WTC11 (cell line): Measurements from ENCODE around the gene OPCML. TPM values are rescaled to one million over a fixed set of nuclear protein-coding genes. Genes with fewer than 3 reads are reported as not detected.

ENCODE experiments used
- ATAC-seq: fragments of 200-7000 bp; cut with Tn5 transposase; 2 replicates; pipeline ENCODE4 v1.10.0; 2021; ENCODE audit warnings: mild to moderate bottlenecking, moderate library complexity
- CTCF ChIA-PET: fragments of 300-600 bp; sonication (Branson Sonifier 250); formaldehyde crosslinking; loops from one replicate; lab custom pipeline; 2021; ENCODE audit warnings: antibody characterized with exemption; lab: Charles Lee
- POLR2A ChIA-PET: fragments of 350-600 bp; sonication (Branson Sonifier 250); formaldehyde crosslinking; loops from one replicate; lab custom pipeline; 2021; ENCODE audit warnings: antibody characterized with exemption; lab: Charles Lee
- DNase-seq: peaks from one replicate; pipeline ENCODE4 v3.0.0; 2021; ENCODE audit warnings: low spot score
- H3K27ac Mint-ChIP-seq: 2 replicates; pipeline ENCODE4 v1.8.0; 2021; ENCODE audit warnings: mixed read lengths
- H3K27me3 Mint-ChIP-seq: 2 replicates; pipeline ENCODE4 v1.8.0; 2021; ENCODE audit warnings: low read depth, mild to moderate bottlenecking, moderate library complexity, mixed read lengths
- H3K36me3 Mint-ChIP-seq: 2 replicates; pipeline ENCODE4 v1.8.0; 2021; ENCODE audit warnings: mixed read lengths
- H3K4me1 Mint-ChIP-seq: 2 replicates; pipeline ENCODE4 v1.8.0; 2022; ENCODE audit warnings: mixed read lengths
- H3K4me3 Mint-ChIP-seq: 2 replicates; pipeline ENCODE4 v1.8.0; 2021; ENCODE audit warnings: mild to moderate bottlenecking, moderate library complexity, mixed read lengths
- H3K9me3 Mint-ChIP-seq: 2 replicates; pipeline ENCODE4 v1.8.0; 2021; ENCODE audit warnings: mixed read lengths
- CBFB ChIP-seq: sonication (generic); formaldehyde crosslinking; IDR thresholded peaks from 2 replicates; pipeline ENCODE4 v1.8.1; 2022; ENCODE audit warnings: mild to moderate bottlenecking, low read depth, missing genetic modification reagents
- GRHL2 ChIP-seq: fragments of 250-450 bp; sonication (Bioruptor Pico); IDR thresholded peaks from 2 replicates; pipeline ENCODE4 v1.8.0; 2022; ENCODE audit warnings: mild to moderate bottlenecking, moderate library complexity; ENCODE audit not compliant: insufficient replicate concordance, severe bottlenecking
- HMGA2 ChIP-seq: fragments of 250-450 bp; sonication (Bioruptor Pico); IDR thresholded peaks from 2 replicates; pipeline ENCODE4 v1.4.0; 2021; ENCODE audit warnings: mild to moderate bottlenecking, moderate library complexity
- MYBL2 ChIP-seq: sonication (generic); formaldehyde crosslinking; IDR thresholded peaks from 2 replicates; pipeline ENCODE4 v1.8.1; 2023; ENCODE audit warnings: mild to moderate bottlenecking, moderate library complexity, missing genetic modification reagents
- NFATC4 ChIP-seq: fragments of 250-450 bp; sonication (Bioruptor Pico); IDR thresholded peaks from 2 replicates; pipeline ENCODE4 v1.9.0; 2021; ENCODE audit warnings: mild to moderate bottlenecking
- SOX15 ChIP-seq: fragments of 250-450 bp; sonication (Bioruptor Pico); IDR thresholded peaks from 2 replicates; pipeline ENCODE4 v1.9.0; 2021; ENCODE audit warnings: mild to moderate bottlenecking
- TCF7 ChIP-seq: sonication (generic); formaldehyde crosslinking; IDR thresholded peaks from 2 replicates; pipeline ENCODE4 v1.8.0; 2022; ENCODE audit warnings: mild to moderate bottlenecking, low read depth, missing genetic modification reagents, moderate library complexity
- ZNF263 ChIP-seq: sonication (generic); formaldehyde crosslinking; IDR thresholded peaks from 2 replicates; pipeline ENCODE4 v1.8.1; 2022; ENCODE audit warnings: low read depth, mild to moderate bottlenecking, moderate library complexity, missing genetic modification reagents
- ZNF425 ChIP-seq: fragments of 250-450 bp; sonication (Bioruptor Pico); conservative IDR thresholded peaks from 2 replicates; pipeline ENCODE4 v1.9.0; 2021; ENCODE audit warnings: mild to moderate bottlenecking
- total RNA-seq: library from RNA; stranded (reverse); gene quantifications from 3 replicates; pipeline ENCODE4 v1.2.3, GENCODE V29; 2021
- TF ChIP-seq, protein P1 (sequence below): sonication (generic); formaldehyde crosslinking; IDR thresholded peaks from 2 replicates; pipeline ENCODE4 v1.8.0; 2022; ENCODE audit warnings: mild to moderate bottlenecking, missing genetic modification reagents
- TF ChIP-seq, protein P2 (sequence below): sonication (generic); formaldehyde crosslinking; IDR thresholded peaks from 2 replicates; pipeline ENCODE4 v1.8.1; 2023; ENCODE audit warnings: mild to moderate bottlenecking, missing genetic modification reagents
- TF ChIP-seq, protein P3 (sequence below): sonication (generic); formaldehyde crosslinking; IDR thresholded peaks from 2 replicates; pipeline ENCODE4 v1.8.0; 2023; ENCODE audit warnings: missing genetic modification reagents, mild to moderate bottlenecking, borderline replicate concordance
- TF ChIP-seq, protein P4 (sequence below): fragments of 250-450 bp; sonication (Bioruptor Pico); IDR thresholded peaks from 2 replicates; pipeline ENCODE4 v1.9.0; 2021; ENCODE audit warnings: mild to moderate bottlenecking, borderline replicate concordance
- TF ChIP-seq, protein P5 (sequence below): fragments of 250-450 bp; sonication (Bioruptor Pico); IDR thresholded peaks from 2 replicates; pipeline ENCODE4 v2.1.2; 2022; ENCODE audit warnings: mild to moderate bottlenecking, moderate library complexity
- TF ChIP-seq, protein P6 (sequence below): fragments of 250-450 bp; sonication (Bioruptor Pico); IDR thresholded peaks from 2 replicates; pipeline ENCODE4 v1.8.0; 2021; ENCODE audit warnings: mild to moderate bottlenecking
- TF ChIP-seq, protein P7 (sequence below): sonication (generic); formaldehyde crosslinking; IDR thresholded peaks from 2 replicates; pipeline ENCODE4 v1.8.0; 2022; ENCODE audit warnings: missing genetic modification reagents

OPCML gene
- total RNA-seq, 1 experiment from 2014 or later, result 1.5 TPM

GRCh38 chr11:132496341-132496740, 1036.0 kb downstream of the OPCML start:
- Mint-ChIP-seq H3K27ac (no peak overlapping the region), H3K27me3 (no peaks in the 10 kb centered on the region), H3K36me3 (no peaks in the 10 kb centered on the region; the same call in 1 of the 2 replicates), H3K4me1 (peaks cover 24% of the 10 kb centered on the region), H3K4me3 (no peak overlapping the region), H3K9me3 (peaks cover 8% of the 10 kb centered on the region)
- POLR2A ChIA-PET, result no interaction called here
- ATAC-seq (no peak), DNase-seq (no peak)
- CTCF ChIA-PET, result no interaction called here
- TF ChIP-seq HMGA2 (CRISPR knock-in tag) (no peak), ZNF263 (CRISPR knock-in tag) (no peak), ZNF425 (CRISPR knock-in tag) (no peak), MYBL2 (CRISPR knock-in tag) (no peak), GRHL2 (CRISPR knock-in tag) (no peak), TCF7 (no peak), NFATC4 (no peak), SOX15 (CRISPR knock-in tag) (no peak), CBFB (no peak)
- TF ChIP-seq, protein P1, sequence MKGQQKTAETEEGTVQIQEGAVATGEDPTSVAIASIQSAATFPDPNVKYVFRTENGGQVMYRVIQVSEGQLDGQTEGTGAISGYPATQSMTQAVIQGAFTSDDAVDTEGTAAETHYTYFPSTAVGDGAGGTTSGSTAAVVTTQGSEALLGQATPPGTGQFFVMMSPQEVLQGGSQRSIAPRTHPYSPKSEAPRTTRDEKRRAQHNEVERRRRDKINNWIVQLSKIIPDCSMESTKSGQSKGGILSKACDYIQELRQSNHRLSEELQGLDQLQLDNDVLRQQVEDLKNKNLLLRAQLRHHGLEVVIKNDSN (CRISPR knock-in tag), result no peak
- TF ChIP-seq, protein P2, sequence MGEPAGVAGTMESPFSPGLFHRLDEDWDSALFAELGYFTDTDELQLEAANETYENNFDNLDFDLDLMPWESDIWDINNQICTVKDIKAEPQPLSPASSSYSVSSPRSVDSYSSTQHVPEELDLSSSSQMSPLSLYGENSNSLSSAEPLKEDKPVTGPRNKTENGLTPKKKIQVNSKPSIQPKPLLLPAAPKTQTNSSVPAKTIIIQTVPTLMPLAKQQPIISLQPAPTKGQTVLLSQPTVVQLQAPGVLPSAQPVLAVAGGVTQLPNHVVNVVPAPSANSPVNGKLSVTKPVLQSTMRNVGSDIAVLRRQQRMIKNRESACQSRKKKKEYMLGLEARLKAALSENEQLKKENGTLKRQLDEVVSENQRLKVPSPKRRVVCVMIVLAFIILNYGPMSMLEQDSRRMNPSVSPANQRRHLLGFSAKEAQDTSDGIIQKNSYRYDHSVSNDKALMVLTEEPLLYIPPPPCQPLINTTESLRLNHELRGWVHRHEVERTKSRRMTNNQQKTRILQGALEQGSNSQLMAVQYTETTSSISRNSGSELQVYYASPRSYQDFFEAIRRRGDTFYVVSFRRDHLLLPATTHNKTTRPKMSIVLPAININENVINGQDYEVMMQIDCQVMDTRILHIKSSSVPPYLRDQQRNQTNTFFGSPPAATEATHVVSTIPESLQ (CRISPR knock-in tag), result no peak
- TF ChIP-seq, protein P3, sequence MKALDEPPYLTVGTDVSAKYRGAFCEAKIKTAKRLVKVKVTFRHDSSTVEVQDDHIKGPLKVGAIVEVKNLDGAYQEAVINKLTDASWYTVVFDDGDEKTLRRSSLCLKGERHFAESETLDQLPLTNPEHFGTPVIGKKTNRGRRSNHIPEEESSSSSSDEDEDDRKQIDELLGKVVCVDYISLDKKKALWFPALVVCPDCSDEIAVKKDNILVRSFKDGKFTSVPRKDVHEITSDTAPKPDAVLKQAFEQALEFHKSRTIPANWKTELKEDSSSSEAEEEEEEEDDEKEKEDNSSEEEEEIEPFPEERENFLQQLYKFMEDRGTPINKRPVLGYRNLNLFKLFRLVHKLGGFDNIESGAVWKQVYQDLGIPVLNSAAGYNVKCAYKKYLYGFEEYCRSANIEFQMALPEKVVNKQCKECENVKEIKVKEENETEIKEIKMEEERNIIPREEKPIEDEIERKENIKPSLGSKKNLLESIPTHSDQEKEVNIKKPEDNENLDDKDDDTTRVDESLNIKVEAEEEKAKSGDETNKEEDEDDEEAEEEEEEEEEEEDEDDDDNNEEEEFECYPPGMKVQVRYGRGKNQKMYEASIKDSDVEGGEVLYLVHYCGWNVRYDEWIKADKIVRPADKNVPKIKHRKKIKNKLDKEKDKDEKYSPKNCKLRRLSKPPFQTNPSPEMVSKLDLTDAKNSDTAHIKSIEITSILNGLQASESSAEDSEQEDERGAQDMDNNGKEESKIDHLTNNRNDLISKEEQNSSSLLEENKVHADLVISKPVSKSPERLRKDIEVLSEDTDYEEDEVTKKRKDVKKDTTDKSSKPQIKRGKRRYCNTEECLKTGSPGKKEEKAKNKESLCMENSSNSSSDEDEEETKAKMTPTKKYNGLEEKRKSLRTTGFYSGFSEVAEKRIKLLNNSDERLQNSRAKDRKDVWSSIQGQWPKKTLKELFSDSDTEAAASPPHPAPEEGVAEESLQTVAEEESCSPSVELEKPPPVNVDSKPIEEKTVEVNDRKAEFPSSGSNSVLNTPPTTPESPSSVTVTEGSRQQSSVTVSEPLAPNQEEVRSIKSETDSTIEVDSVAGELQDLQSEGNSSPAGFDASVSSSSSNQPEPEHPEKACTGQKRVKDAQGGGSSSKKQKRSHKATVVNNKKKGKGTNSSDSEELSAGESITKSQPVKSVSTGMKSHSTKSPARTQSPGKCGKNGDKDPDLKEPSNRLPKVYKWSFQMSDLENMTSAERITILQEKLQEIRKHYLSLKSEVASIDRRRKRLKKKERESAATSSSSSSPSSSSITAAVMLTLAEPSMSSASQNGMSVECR (CRISPR knock-in tag), result no peak
- TF ChIP-seq, protein P4, sequence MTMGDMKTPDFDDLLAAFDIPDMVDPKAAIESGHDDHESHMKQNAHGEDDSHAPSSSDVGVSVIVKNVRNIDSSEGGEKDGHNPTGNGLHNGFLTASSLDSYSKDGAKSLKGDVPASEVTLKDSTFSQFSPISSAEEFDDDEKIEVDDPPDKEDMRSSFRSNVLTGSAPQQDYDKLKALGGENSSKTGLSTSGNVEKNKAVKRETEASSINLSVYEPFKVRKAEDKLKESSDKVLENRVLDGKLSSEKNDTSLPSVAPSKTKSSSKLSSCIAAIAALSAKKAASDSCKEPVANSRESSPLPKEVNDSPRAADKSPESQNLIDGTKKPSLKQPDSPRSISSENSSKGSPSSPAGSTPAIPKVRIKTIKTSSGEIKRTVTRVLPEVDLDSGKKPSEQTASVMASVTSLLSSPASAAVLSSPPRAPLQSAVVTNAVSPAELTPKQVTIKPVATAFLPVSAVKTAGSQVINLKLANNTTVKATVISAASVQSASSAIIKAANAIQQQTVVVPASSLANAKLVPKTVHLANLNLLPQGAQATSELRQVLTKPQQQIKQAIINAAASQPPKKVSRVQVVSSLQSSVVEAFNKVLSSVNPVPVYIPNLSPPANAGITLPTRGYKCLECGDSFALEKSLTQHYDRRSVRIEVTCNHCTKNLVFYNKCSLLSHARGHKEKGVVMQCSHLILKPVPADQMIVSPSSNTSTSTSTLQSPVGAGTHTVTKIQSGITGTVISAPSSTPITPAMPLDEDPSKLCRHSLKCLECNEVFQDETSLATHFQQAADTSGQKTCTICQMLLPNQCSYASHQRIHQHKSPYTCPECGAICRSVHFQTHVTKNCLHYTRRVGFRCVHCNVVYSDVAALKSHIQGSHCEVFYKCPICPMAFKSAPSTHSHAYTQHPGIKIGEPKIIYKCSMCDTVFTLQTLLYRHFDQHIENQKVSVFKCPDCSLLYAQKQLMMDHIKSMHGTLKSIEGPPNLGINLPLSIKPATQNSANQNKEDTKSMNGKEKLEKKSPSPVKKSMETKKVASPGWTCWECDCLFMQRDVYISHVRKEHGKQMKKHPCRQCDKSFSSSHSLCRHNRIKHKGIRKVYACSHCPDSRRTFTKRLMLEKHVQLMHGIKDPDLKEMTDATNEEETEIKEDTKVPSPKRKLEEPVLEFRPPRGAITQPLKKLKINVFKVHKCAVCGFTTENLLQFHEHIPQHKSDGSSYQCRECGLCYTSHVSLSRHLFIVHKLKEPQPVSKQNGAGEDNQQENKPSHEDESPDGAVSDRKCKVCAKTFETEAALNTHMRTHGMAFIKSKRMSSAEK, result no peak
- TF ChIP-seq, protein P5, sequence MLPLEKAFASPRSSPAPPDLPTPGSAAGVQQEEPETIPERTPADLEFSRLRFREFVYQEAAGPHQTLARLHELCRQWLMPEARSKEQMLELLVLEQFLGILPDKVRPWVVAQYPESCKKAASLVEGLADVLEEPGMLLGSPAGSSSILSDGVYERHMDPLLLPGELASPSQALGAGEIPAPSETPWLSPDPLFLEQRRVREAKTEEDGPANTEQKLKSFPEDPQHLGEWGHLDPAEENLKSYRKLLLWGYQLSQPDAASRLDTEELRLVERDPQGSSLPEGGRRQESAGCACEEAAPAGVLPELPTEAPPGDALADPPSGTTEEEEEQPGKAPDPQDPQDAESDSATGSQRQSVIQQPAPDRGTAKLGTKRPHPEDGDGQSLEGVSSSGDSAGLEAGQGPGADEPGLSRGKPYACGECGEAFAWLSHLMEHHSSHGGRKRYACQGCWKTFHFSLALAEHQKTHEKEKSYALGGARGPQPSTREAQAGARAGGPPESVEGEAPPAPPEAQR, result no peak
- TF ChIP-seq, protein P6, sequence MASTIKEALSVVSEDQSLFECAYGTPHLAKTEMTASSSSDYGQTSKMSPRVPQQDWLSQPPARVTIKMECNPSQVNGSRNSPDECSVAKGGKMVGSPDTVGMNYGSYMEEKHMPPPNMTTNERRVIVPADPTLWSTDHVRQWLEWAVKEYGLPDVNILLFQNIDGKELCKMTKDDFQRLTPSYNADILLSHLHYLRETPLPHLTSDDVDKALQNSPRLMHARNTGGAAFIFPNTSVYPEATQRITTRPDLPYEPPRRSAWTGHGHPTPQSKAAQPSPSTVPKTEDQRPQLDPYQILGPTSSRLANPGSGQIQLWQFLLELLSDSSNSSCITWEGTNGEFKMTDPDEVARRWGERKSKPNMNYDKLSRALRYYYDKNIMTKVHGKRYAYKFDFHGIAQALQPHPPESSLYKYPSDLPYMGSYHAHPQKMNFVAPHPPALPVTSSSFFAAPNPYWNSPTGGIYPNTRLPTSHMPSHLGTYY, result no peak
- TF ChIP-seq, protein P7, sequence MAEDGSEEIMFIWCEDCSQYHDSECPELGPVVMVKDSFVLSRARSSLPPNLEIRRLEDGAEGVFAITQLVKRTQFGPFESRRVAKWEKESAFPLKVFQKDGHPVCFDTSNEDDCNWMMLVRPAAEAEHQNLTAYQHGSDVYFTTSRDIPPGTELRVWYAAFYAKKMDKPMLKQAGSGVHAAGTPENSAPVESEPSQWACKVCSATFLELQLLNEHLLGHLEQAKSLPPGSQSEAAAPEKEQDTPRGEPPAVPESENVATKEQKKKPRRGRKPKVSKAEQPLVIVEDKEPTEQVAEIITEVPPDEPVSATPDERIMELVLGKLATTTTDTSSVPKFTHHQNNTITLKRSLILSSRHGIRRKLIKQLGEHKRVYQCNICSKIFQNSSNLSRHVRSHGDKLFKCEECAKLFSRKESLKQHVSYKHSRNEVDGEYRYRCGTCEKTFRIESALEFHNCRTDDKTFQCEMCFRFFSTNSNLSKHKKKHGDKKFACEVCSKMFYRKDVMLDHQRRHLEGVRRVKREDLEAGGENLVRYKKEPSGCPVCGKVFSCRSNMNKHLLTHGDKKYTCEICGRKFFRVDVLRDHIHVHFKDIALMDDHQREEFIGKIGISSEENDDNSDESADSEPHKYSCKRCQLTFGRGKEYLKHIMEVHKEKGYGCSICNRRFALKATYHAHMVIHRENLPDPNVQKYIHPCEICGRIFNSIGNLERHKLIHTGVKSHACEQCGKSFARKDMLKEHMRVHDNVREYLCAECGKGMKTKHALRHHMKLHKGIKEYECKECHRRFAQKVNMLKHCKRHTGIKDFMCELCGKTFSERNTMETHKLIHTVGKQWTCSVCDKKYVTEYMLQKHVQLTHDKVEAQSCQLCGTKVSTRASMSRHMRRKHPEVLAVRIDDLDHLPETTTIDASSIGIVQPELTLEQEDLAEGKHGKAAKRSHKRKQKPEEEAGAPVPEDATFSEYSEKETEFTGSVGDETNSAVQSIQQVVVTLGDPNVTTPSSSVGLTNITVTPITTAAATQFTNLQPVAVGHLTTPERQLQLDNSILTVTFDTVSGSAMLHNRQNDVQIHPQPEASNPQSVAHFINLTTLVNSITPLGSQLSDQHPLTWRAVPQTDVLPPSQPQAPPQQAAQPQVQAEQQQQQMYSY, result no peak
